Measurements from ENCODE around the gene KHK. TPM values are rescaled to one million over a fixed set of nuclear protein-coding genes. Genes with fewer than 3 reads are reported as not detected.
A peak's percentile ranks its signal among the peaks of the same experiment; 100 is the strongest.

Gene KHK
- total RNA-seq, 1 experiment from 2014 or later = 9.3 TPM

DNA sequence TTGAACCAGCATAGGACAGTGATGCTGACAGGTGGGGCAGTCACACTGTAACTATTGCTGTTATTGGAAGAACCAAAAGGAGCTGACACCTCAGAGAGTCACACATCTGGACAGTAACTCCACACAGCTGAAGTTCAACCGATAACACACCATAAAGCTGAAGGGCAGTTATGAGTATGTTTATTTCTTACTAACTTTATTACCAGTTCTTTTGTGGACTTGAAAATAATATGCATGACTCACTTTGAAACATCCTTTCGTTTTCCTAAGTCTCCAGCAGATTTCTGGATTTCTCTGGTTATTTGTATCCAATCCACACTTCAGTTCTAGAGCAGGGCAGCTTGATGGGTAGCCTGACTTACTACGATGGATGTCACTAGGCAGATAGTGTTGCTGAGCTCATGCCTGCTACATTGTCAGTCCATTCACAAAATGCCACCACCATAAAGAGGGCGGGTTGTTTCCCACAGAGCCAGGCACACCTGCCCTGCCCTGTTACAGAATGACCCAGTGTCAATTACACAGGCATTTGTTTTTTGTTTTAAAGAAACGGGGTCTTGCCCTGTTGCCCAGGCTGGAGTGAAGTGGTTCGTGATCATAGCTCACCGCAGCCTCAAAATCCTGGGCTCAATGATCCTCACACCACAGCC, 43.5 kb upstream of the KHK start:
- CTCF ChIA-PET = no interaction called here
- Mint-ChIP-seq H3K36me3 (ENCODE audit: insufficient read depth, unreplicated experiment) (peaks cover 10% of the 10 kb centered on the region), H3K27me3 (ENCODE audit: insufficient read depth, unreplicated experiment) (no peaks in the 10 kb centered on the region), H3K4me1 (ENCODE audit: low read depth, unreplicated experiment) (no peaks in the 10 kb centered on the region), H3K9me3 (ENCODE audit: unreplicated experiment) (no peaks in the 10 kb centered on the region), H3K4me3 (ENCODE audit: unreplicated experiment) (no peak overlapping the region), H3K27ac (ENCODE audit: unreplicated experiment) (no peak overlapping the region)
- Histone ChIP-seq H3K4me3 (ENCODE audit: low read depth, low read length) (no peak overlapping the region), H3K36me3 (ENCODE audit: control insufficient read depth, insufficient read depth, low read length) (peaks cover 2% of the 10 kb centered on the region), H3K9me3 (no peaks in the 10 kb centered on the region), H3K27me3 (replicated peaks; ENCODE audit: control insufficient read depth, insufficient read depth, low read length) (no peaks in the 10 kb centered on the region), H3K4me1 (no peaks in the 10 kb centered on the region)
- intact Hi-C loops (cut with micrococcal nuclease; ENCODE audit: unreplicated experiment) = no loop called here
- BruUV-seq (replicated peaks) = no TSS peak
- no peak for DNase-seq
- POLR2A ChIA-PET = no interaction called here
- TF ChIP-seq, protein P1, sequence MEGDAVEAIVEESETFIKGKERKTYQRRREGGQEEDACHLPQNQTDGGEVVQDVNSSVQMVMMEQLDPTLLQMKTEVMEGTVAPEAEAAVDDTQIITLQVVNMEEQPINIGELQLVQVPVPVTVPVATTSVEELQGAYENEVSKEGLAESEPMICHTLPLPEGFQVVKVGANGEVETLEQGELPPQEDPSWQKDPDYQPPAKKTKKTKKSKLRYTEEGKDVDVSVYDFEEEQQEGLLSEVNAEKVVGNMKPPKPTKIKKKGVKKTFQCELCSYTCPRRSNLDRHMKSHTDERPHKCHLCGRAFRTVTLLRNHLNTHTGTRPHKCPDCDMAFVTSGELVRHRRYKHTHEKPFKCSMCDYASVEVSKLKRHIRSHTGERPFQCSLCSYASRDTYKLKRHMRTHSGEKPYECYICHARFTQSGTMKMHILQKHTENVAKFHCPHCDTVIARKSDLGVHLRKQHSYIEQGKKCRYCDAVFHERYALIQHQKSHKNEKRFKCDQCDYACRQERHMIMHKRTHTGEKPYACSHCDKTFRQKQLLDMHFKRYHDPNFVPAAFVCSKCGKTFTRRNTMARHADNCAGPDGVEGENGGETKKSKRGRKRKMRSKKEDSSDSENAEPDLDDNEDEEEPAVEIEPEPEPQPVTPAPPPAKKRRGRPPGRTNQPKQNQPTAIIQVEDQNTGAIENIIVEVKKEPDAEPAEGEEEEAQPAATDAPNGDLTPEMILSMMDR (IDR thresholded peaks at IDR 0.05; ENCODE audit: insufficient read depth in 1 of 2, low read depth in 1 of 2, low read length in 1 of 2, severe bottlenecking in 1 of 2, unreplicated experiment in 1 of 2) = no peak

GRCh38 chr2:27049422-27050280, 36.9 kb upstream of the KHK start:
- no TSS peak for BruUV-seq (replicated peaks)
- H3K4me3 Mint-ChIP-seq (ENCODE audit: unreplicated experiment) = peak overlapping the region; percentile 80
- H3K27ac Mint-ChIP-seq (ENCODE audit: unreplicated experiment) = peak overlapping the region; percentile 100
- ChIA-PET POLR2A (interaction anchor here (2.1 to 2.5 kb wide), 2 partner anchors 16 to 22 kb away, joined by 9 to 27 read pairs; partner anchors contain the start of genes OST4 and TMEM214), CTCF (interaction anchor here (0.7 to 3.3 kb wide), 9 partner anchors 10 to 285 kb away, joined by 3 to 21 read pairs (median 5); partner anchors contain the start of gene KHK)
- TF ChIP-seq, protein P1 (IDR thresholded peaks at IDR 0.05; ENCODE audit: insufficient read depth in 1 of 2, low read depth in 1 of 2, low read length in 1 of 2, severe bottlenecking in 1 of 2, unreplicated experiment in 1 of 2) = no peak
- peak; percentile 62 to 69 for DNase-seq
- intact Hi-C loops (cut with micrococcal nuclease; ENCODE audit: unreplicated experiment) = loop anchor here (1.0 kb wide), 4 partner anchors 17 to 88 kb away; partner anchors contain the start of genes KHK and TMEM214
- H3K4me3 ChIP-seq (ENCODE audit: low read depth, low read length) = peak overlapping the region; percentile 96
- no peaks in the 10 kb centered on the region for H3K9me3 ChIP-seq
- peaks cover 9% of the 10 kb centered on the region for H3K9me3 Mint-ChIP-seq (ENCODE audit: unreplicated experiment)
- 0 out of 2 replicates have a peak, but pooled peaks cover 6% of the 10 kb centered on the region for H3K4me1 ChIP-seq
- H3K27me3 ChIP-seq (replicated peaks; ENCODE audit: control insufficient read depth, insufficient read depth, low read length) = no peaks in the 10 kb centered on the region
- H3K27me3 Mint-ChIP-seq (ENCODE audit: insufficient read depth, unreplicated experiment) = peaks cover 10% of the 10 kb centered on the region
- H3K36me3 ChIP-seq (ENCODE audit: control insufficient read depth, insufficient read depth, low read length) = no peaks in the 10 kb centered on the region
- peaks cover 31% of the 10 kb centered on the region for H3K4me1 Mint-ChIP-seq (ENCODE audit: low read depth, unreplicated experiment)
- H3K36me3 Mint-ChIP-seq (ENCODE audit: insufficient read depth, unreplicated experiment) = peaks cover 43% of the 10 kb centered on the region
